Stimulated activated CD4-positive, alpha-beta T cell treated with anti-CD3 and anti-CD28 coated beads, Interleukin-4, amount 100 ng/mL, for 4 hours (primary cell): ENCODE results near the gene BID.

Experiments
- DNase-seq, 2 experiments: peaks; one replicate each; pipeline ENCODE4 v3.0.0-alpha.2; 2020

BID gene

GRCh38 chr22:17774206-17774925 is at the start of gene BID:
Gene BID, minus strand, starts transcription at chr22:17774469. Its CDS starts 24,353 bp downstream, at chr22:17750116.
- DNase-seq, result peak; percentile 35 to 43

- DNase-seq, result no peak
Measured at GRCh38 chr22:17823964-17824363, 49.7 kb upstream of the BID start.

- no peak for DNase-seq
Measured at GRCh38 chr22:17823226-17823625, 49.0 kb upstream of the BID start.

- no peak for DNase-seq
Measured at GRCh38 chr22:17822087-17822486, 47.8 kb upstream of the BID start.

- no peak for DNase-seq
Measured at GRCh38 chr22:17820879-17821439, 46.7 kb upstream of the BID start.

- DNase-seq, result no peak
Measured at GRCh38 chr22:17818649-17819048, 44.4 kb upstream of the BID start.

- DNase-seq, result no peak
Measured at GRCh38 chr22:17818180-17818579, 43.9 kb upstream of the BID start.

GRCh38 chr22:17817511-17818065 is 43.3 kb upstream of the BID start:
- no peak for DNase-seq

GRCh38 chr22:17817079-17817478 is 42.8 kb upstream of the BID start:
- DNase-seq, result no peak

- no peak for DNase-seq
Measured at GRCh38 chr22:17816649-17817048, 42.4 kb upstream of the BID start.

GRCh38 chr22:17815703-17816254 is 41.5 kb upstream of the BID start:
- DNase-seq, result no peak

GRCh38 chr22:17814830-17815229 is 40.6 kb upstream of the BID start:
- no peak for DNase-seq

GRCh38 chr22:17814084-17814483 is 39.8 kb upstream of the BID start:
- DNase-seq, result no peak

GRCh38 chr22:17811119-17811518 is 36.9 kb upstream of the BID start:
- no peak for DNase-seq

GRCh38 chr22:17810570-17811116 is 36.4 kb upstream of the BID start:
- DNase-seq, result no peak

- no peak for DNase-seq
Measured at GRCh38 chr22:17808693-17809403, 34.6 kb upstream of the BID start.

GRCh38 chr22:17807578-17808410 is 33.5 kb upstream of the BID start:
- no peak for DNase-seq

- DNase-seq, result no peak
Measured at GRCh38 chr22:17807086-17807485, 32.8 kb upstream of the BID start.

- no peak for DNase-seq
Measured at GRCh38 chr22:17806437-17806836, 32.2 kb upstream of the BID start.

GRCh38 chr22:17804331-17805080 is 30.2 kb upstream of the BID start:
- no peak for DNase-seq

GRCh38 chr22:17803609-17804270 is 29.5 kb upstream of the BID start:
- DNase-seq, result no peak
